GM18520 (cell line): Measurements from ENCODE around the gene LRRC8C.
"Not testable (repeated sequence)": the region's sequence is repeated elsewhere in the genome, so short reads cannot be mapped to it uniquely, and the experiment has no call there.

ENCODE experiments used
- ATAC-seq: cut with Tn5 transposase; IDR thresholded peaks from one replicate; pipeline ENCODE4 v1.9.1; 2021; ENCODE audit not compliant: unreplicated experiment

The LRRC8C gene

DNA sequence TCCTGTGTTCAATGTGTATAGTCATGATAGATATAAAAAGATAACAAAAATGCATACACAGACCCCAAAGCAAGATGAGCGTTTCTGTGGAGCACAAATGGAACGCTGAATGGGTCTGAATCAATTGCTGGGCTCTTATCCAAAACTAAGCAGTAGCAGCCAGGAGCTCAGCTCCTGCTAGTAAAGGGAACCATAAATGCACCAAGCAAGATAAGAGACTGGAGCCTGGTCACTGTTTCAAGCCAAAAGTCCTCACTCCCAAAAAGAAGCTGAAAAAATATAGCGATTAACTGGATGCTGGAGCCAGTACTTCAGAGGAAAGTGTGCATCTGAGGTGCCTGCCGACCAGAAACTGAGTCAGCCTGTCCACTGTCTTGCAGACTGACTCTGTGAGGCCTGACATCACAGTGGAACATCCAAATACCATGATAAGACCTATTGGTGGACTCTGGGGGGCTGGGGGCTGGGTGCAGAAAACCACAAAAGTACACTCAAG, 68.9 kb downstream of the LRRC8C start:
- ATAC-seq = no peak

DNA sequence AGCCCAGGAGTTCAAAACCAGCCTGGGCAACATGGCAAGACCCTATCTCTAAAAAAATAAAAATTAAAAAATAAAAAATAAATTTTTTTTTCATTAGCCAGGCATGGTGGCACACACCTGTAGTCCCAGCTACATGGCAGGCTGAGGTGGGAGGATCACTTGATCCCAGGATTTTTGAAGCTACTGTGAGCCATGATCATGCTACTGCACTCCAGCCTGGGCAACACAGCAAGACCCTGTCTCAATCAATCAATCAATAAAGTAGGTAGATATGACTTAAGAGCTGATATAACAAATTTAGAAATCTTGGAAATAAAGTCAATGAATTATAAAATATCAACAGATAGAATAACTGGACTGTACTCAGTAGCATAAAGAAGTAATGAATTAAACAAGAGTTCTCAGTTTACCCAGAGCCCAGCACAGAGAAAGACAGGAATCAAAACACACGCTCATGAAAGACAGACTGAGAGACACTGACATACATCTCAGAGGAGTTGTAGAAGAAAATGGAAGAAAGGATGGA, 69.7 kb downstream of the LRRC8C start:
- no peak for ATAC-seq

DNA sequence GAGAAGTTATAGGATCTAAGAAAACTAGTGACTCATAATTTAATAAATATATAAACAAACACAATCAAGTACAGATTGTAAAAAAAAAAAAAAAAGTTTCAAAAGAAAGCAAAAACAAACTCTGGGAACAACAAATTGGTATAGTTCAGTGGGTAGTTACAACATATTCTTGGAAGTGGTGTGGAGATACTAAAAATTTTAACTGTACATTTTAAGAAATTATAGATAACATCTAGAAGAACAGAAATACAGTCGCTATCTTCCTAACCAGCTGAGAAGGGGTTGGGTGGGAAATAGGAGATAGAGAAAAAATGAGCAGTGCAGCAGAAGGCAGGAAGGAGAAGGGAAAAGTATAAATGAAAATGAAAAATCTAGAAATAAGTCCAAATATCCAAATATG, 70.5 kb downstream of the LRRC8C start:
- no peak for ATAC-seq

DNA sequence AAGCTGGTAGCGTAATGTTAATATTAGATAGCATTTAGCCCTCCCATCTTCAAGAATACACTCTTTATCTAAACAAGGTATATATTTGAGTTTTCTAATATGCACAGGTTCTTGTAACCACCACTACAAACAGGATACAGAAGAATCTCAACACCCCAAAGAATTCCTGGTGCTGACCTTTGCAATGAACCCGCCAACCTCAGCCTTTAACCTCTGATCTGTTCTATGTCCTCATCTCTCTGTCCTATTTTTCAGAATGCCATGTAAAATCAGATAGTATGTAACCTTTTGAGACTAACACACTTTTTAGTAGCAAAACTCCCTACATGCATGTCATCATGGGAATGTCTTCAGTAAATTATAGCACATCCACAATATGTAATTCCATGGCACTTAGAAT, 71.1 kb downstream of the LRRC8C start:
- no peak for ATAC-seq

DNA sequence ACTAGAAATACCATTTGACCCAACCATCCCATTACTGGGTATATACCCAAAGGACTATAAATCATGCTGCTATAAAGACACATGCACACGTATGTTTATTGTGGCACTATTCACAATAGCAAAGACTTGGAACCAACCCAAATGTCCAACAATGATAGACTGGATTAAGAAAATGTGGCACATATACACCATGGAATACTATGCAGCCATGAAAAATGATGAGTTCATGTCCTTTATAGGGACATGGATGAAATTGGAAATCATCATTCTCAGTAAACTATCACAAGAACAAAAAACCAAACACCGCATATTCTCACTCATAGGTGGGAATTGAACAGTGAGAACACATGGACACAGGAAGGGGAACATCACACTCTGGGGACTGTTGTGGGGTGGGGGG, 72.0 kb downstream of the LRRC8C start:
- ATAC-seq = not testable (repeated sequence)

DNA sequence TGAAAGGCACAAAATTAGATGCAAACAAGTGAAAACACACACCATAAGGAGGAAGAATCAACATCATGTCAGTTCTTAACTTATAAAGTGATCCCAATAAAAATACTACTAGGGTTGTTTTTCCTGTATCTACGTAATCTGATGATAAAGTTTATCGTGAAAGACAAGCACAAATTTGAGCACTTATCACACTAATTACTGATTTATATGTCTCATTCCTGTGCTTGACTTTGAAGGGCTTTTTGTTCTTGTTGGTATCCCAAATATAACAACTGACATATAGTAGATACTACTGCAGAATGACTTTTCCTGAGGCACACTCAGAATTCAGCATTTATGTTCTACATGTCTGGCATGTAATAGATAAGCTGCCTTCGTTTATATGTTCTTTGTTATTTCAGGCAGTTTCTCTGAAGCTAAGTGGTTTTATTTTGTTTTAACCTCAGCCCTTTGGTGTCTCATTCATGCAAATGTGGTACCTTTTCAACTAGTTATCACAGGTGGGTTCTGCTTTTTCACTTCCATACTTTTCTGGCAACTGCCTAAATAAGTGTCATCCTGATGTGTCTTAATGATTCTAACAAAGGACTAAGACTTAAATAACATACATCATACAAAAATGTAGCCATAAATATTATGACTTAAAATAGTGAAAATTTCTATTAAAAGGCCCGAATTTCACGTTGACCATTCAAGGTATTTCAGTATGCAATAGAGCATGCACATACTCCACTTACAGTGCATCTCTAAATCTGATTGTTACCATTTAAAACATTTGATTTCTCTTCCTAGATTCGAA, 73.2 kb downstream of the LRRC8C start:
- no peak for ATAC-seq

DNA sequence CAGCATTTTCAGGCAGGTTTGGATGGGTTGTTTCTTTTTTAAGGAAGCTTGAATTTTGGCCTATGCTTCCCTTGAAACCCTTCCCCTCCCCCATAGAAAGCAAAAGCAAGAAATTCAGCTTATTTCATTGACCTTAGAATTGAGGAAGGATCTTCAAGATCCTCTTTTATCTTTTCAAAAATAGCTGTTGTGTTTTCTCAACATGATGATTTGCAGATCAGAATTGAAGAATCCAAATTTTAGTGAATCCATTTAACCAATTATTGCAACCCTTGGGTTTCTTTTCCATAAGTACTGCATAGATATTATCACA, 73.7 kb downstream of the LRRC8C start:
- no peak for ATAC-seq

DNA sequence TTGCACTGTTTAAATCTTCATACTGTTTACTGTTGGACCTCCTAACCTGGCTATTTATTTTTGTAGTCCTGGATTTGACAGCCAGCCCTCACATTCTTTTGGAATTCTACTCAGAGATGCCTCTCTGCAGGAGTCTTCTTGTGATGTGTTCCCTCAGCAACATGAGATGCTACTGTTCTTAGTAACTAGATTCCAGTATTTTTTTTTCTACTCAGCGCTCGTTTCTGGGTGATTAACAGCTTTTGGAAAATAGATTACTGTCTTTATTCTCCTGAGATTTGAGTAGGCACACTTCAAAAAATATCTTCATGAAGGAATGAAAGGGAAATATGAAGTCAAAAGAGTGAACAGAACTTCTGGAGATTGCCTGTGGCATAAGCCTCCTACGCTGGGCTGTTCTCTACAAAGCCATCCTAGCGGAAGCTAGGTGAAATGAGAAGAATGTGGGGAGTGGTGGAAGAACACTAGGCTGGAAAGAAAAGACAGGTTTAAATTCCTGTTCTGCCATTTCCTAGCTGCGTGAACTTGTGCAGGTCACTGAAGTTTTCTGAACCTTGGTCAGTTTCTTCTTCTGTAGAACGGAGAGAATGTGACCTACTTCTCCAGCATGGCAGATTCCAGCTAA, 75.9 kb downstream of the LRRC8C start:
- ATAC-seq = no peak

DNA sequence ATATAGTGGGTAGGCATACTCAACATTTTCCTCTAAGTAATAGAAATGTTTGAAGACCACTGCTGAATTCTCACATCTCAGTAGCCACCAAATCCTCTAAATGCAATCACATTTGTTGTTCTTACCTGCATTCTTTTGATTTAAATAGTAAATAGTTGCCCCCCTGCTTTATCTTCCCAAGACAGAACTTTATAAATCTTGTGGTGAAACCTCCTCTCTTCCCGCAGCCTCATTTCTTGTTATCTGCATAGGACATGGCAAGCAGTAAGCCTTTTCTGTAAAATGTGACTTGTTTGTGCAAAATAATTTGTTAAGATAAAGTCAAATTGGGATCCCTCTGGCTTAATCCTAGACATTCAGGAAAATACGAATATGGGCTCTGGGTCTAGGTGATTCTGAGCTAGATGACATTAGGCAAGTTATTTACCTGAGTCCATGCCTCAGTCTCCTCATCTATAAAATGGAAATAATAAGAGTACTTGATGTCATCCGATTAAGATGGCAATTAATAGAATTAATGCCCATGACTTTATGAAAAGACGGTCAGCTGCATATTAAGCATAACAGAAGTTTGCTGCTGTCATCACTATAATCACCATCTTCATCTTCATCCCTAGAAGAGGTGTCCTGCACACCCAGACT, 77.7 kb downstream of the LRRC8C start:
- ATAC-seq = no peak

DNA sequence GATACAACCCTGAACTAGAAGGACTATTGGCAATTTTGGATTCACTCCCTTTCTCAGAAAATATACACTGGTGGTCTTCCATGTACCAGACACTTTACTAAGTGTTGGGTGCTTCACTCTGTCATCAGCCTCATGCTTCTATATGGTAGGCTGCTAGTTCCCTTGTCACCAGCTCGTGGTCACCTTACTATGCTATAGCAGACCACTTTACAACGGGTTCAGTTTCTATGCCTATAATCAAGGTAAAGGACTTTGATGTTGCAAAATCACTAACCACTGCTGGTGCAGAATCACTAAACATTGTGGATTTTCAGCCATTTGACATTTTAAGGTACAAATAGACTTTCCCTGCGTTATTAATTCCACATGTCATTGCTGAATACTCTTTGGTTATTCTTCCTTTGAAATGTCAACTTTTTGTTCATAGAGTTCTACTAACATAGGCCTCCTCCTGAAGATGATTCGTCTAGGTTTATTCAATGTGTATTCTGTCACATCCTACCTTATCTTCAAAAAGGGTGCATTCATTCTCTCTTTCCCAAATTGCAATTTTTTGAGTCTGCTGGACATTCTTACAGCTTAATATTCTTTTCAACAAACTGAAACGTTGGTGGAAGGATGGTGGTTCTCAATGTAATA, 78.3 kb downstream of the LRRC8C start:
- ATAC-seq = no peak

DNA sequence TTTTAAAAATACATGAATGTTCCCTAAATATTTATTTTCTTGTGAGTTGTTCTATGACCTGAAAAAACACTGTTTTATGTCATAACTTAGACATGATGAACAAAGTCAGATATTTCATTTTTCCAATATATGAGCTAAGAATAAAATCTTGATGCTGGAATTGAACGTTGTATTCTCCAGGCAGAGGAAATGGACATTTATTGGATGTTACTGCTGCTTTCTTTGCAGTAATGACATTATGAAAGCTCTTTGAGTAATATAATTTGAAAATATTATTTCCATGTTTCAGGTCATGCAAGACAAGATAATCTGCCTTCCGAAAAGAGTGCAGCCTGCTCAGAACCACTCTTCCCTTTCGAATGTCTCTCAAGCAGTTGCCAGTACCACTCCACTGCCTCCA, 79.5 kb downstream of the LRRC8C start:
- no peak for ATAC-seq

DNA sequence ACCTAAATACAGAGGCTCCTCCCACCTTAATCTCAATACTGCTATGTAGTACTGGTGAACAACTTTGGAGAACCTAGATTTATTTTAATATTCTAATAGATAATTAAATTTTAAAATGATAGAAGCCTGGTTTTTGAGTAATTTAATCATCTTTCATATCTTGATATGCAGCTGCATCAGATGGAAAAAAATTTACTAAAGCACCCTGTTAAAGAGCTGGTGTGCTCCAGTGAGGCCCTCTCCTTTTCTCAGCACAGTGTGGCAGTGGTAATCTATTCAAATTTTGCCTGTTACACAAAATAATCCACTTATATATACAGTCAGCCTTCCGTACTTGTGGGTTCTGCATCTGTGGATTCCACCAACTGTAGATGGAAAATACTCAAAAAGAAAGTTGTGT, 82.8 kb downstream of the LRRC8C start:
- ATAC-seq = no peak

DNA sequence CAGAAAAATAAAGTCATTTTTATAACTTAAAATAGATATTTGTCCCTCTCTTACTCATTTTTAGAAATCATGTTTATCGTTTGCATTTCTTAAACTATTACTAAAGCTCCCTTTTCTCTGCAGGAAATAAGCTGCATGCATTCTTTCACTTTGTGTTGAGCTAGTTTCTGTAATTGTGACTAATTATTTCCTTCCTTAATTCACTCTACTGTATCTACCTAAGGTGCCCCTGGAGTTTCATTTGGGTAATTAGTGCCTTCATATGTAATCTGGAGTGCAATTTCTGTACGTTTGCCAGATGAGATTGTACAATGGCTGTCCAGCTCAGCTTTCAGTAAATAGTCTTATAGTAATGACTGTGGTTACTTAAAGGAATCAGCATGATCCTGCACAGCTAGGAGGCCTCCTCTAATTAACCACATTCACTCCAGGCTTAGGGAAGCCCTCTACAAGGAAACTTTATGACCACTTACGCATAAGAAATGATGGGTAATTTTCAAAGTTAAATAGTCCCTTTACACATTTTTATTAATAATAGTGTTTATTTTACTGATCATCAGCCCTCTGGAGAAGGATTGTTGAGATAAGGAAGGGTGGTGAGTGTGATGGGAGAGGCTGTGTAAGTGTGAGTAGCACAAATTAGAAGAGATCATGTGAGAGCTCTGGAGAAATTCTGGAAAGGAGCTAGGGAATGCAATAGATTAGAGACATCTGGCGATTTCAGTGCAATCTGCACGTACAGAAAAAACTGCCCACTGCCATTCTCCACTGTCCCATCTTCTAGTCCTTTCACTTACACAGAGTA, 86.8 kb downstream of the LRRC8C start:
- peak; percentile 86 for ATAC-seq

DNA sequence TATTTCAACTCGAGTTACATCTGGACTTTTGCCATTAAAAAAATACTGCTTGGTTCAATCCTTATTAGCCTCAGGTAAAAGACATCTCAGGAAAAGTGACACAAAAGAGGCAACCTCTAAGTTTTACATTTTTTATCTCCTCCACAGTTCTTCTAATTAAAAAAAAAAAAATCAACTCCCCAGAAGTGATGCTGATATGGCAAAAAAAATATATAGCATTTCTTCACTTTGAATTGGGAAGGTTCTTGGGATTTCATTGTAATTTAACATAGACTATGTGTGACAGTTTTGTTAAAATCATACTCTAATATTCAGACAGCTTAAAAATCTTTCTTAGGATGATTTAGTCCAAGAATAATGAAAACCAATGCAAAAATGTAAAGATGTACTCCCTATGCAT, 87.9 kb downstream of the LRRC8C start:
- ATAC-seq = no peak

DNA sequence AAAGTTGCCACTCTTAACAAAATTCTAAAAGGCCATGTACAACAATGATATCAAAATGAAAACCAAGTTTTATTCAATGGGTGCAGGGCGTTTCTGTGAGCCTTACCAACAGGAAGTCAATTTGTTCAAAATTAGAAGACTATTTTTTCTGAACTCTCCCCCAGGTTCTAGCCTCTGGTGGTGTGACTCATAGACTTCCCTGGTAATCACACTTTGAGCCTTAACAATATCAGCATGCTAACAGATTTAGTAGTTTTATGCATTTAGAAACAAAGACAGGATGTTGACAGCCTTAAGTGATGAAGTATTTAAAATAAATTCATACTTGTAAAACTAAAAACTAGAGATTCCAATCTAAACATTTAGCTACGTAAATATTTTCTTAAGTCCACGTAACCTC, 88.4 kb downstream of the LRRC8C start:
- ATAC-seq = no peak

DNA sequence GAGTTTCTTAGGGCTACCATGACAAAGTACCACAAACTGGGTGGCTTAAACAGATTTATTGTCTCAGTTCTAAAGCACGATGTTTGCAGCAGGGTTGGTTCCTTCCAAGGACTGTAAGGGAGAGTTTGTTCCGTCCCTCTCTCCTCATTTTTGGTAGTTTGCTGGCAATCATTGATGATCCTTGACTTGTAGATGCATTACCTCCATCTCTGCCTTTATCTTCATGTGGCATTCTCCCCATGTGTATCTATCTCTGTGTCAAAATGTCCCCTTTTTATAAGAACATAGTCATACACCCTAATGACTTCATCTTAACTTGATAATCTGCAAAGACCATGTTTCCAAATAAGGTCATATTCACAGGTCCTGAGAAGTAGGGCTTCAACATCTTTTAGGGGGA, 90.2 kb downstream of the LRRC8C start:
- ATAC-seq = no peak

DNA sequence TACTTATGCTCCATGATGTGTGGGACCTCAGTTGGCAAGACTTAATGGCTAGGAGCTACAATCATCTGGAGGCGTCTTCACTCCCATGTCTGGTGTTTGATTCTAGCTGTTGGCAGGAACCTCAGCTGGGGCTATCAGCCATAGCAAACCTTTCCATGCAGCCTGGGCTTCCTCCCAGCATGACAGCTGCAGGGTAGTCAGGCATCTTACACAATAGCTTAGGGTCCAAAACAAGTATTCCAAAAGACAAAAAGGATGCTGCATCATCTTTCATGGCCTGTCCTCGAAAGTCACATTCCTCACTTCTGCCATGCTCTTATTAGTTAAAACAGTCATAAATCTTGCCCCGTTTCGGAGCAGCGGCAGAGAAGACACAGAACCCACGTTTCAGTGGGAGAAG, 90.9 kb downstream of the LRRC8C start:
- ATAC-seq = no peak

DNA sequence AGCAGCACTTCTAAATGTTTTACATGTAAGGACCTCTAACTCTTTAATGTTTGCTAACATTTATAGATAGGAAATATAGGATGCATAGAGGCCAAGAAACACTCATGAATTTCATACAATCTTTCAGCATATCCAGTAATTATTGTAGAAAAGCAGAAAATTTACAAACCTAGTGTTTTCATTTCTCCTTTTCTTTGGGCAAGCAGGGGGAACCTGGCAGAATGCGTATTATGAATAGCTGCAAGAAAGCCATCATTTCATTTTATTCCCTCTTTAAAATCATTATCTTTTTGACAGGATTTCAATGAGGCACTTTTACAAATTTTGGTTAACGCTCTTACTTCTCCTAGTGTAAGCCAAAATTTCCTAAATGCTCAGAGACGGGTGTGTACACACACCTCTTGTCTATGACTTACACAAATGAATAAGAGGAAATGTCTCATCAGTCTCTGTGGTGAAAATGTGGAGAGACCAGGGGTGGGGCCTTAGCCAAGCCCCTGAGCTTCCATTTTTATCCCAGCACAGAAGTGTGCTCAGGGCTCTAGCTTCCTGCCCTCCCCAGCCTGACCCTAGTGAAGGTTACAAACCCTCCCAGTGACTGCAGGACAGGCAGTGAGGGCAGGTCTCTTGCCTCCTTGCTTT, 91.6 kb downstream of the LRRC8C start:
- peak; percentile 80 for ATAC-seq

DNA sequence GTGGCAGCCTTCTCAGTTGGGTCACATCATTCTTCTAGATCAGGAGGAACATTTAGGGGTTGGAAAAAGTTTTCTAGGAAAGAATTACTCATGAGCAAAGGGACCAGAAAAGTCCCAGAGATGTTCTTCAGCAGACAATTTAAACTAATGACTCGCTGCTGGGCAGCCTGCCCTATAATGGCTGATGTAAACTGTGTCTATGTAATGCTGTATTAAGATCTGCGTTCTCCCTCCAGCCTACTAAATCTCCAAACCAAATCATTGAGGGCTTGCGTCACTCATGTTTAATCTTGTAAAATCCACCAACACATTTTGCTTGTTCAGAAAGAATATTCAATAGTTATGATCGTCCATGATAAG, 92.1 kb downstream of the LRRC8C start:
- no peak for ATAC-seq

DNA sequence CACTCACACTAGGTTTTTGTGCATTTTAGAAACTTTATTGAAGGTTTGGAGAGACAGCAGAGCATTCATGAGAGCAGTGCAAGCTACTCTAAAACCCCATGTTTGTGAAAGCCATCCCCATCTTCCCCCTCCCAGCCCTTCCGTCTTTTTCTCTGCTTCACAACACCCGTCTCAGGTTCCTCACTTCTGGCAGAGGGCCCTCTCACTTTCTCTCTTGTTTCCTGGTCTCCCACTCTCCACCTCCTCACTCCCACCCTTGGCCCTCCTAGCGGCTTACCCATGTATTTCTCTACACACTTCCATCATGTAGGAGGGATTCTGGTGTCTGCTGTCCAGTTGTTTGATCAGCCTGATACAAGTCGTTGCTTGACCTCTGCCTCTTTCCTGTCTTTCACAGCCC, 92.7 kb downstream of the LRRC8C start:
- ATAC-seq = no peak
